Karpas-422 (cell line): ENCODE measurements around the gene SLC30A1. TPM values are rescaled to one million over a fixed set of nuclear protein-coding genes. Genes with fewer than 3 reads are reported as not detected.

Source experiments
- DNase-seq: peaks from one replicate; pipeline ENCODE4 v3.0.0-alpha.2; 2015
- H2AFZ ChIP-seq: fragments of 200-600 bp; sonication (generic); 2 replicates; pipeline ENCODE4 v1.6.1; 2014; ENCODE audit warnings: antibody characterized with exemption, low read length, mixed read lengths
- H3K27ac ChIP-seq: fragments of 200-600 bp; sonication (generic); 2 replicates; pipeline ENCODE4 v1.5.1; 2014; ENCODE audit warnings: mild to moderate bottlenecking, low read length, moderate library complexity
- H3K27me3 ChIP-seq: fragments of 200-600 bp; sonication (generic); 2 replicates; pipeline ENCODE4 v1.6.1; 2014; ENCODE audit warnings: low read length, mixed read lengths
- H3K36me3 ChIP-seq: fragments of 200-600 bp; sonication (generic); 2 replicates; pipeline ENCODE4 v1.6.1; 2014; ENCODE audit warnings: low read length, mixed read lengths; ENCODE audit not compliant: insufficient read depth
- H3K4me1 ChIP-seq: fragments of 200-600 bp; sonication (generic); 2 replicates; pipeline ENCODE4 v1.6.1; 2014; ENCODE audit warnings: mild to moderate bottlenecking, low read length, mixed read lengths
- H3K4me2 ChIP-seq: fragments of 200-600 bp; sonication (generic); 2 replicates; pipeline ENCODE4 v1.6.1; 2014; ENCODE audit warnings: low read length, low read depth, mild to moderate bottlenecking; ENCODE audit not compliant: poor library complexity, severe bottlenecking
- H3K4me3 ChIP-seq: fragments of 200-600 bp; sonication (generic); 2 replicates; pipeline ENCODE4 v1.5.1; 2014; ENCODE audit warnings: mild to moderate bottlenecking, antibody characterized with exemption, low read length, mixed read lengths
- H3K79me2 ChIP-seq: fragments of 200-600 bp; sonication (generic); 2 replicates; pipeline ENCODE4 v1.6.1; 2014; ENCODE audit warnings: mild to moderate bottlenecking, low read length, mixed read lengths
- H3K9ac ChIP-seq: fragments of 200-600 bp; sonication (generic); 2 replicates; pipeline ENCODE4 v1.6.0; 2014; ENCODE audit warnings: low read length
- H3K9me2 ChIP-seq: fragments of 200-600 bp; sonication (generic), shearing (Covaris generic); replicated peaks from 2 replicates; pipeline ENCODE4 v1.6.0; 2014; ENCODE audit warnings: mild to moderate bottlenecking, low read length, moderate library complexity; ENCODE audit not compliant: insufficient read depth
- H3K9me3 ChIP-seq: fragments of 300-700, 200-600 bp; sonication (generic); 2 replicates; pipeline ENCODE4 v1.6.1; 2014; ENCODE audit warnings: low read length, mixed read lengths
- H4K20me1 ChIP-seq: fragments of 200-600 bp; sonication (generic); 2 replicates; pipeline ENCODE4 v1.6.1; 2014; ENCODE audit warnings: mild to moderate bottlenecking, antibody characterized with exemption, low read length, low read depth; ENCODE audit not compliant: insufficient read depth
- total RNA-seq: library from RNA; depleted of rRNA; stranded (reverse); fragments of >200 nt; shearing (Covaris generic); gene quantifications from 2 replicates; pipeline ENCODE4 v1.2.3, GENCODE V29; 2014; ENCODE audit warnings: low replicate concordance

The SLC30A1 gene
- total RNA-seq, 1 experiment from 2014 or later, result 16.7 TPM

DNA sequence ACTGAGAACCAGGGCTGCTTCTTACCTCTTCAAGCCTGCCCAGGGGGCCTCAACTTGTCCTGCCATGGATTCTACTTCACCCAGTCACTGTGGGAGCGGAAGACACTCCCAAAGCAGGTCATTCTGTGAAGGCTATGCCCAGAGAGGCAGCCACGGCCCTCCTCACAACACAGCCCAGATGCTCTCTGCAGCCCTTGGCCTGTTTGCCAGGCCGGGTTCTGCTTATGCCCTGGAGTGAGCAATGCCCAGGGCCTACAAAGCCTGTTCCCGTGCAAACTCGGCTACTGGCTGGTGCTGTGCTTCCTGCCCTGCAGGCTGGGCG lies 33.8 kb upstream of the SLC30A1 start:
- no peak for DNase-seq
- H3K79me2 ChIP-seq, result no peaks in the 10 kb centered on the region
- no peaks in the 10 kb centered on the region for H3K4me1 ChIP-seq
- H4K20me1 ChIP-seq, result no peaks in the 10 kb centered on the region
- no peaks in the 10 kb centered on the region for H3K27me3 ChIP-seq
- H3K4me3 ChIP-seq, result no peak overlapping the region
- no peak overlapping the region for H3K27ac ChIP-seq
- H3K4me2 ChIP-seq, result no peak overlapping the region
- H3K9me3 ChIP-seq, result no peaks in the 10 kb centered on the region
- H3K9me2 ChIP-seq, result no peaks in the 10 kb centered on the region
- H3K9ac ChIP-seq, result no peak overlapping the region
- H2AFZ ChIP-seq, result no peak overlapping the region; the same call in 1 of the 2 replicates
- no peaks in the 10 kb centered on the region for H3K36me3 ChIP-seq

DNA sequence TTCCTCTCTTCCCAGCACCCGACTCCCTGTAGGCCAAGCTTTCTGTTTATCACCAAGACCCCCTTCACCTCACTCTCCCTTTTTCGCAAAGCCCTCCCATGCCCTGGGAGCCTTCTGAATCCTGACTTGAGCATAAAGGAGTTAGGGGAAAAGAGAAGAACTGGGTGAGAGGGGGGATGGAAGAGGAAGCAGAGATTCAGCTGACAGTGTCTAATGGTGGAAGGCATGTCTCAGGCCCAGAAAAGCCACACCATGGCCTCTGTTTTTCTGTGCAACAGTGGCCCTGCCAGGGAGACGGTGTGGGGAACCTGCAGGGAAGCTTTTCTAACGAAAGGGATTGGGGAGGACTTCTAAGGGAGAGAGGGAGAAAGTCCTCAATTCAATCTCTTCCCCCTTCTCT lies 32.9 kb upstream of the SLC30A1 start:
- H3K27me3 ChIP-seq, result no peaks in the 10 kb centered on the region
- H3K4me2 ChIP-seq, result no peak overlapping the region
- no peaks in the 10 kb centered on the region for H4K20me1 ChIP-seq
- H3K9ac ChIP-seq, result no peak overlapping the region
- H3K9me2 ChIP-seq, result no peaks in the 10 kb centered on the region
- H3K27ac ChIP-seq, result no peak overlapping the region
- peaks cover 7% of the 10 kb centered on the region for H3K4me1 ChIP-seq
- H3K36me3 ChIP-seq, result no peaks in the 10 kb centered on the region
- no peaks in the 10 kb centered on the region for H3K9me3 ChIP-seq
- DNase-seq, result no peak
- H3K4me3 ChIP-seq, result no peak overlapping the region
- H2AFZ ChIP-seq, result 0 out of 2 replicates have a peak overlapping the region, but pooled peaks have one; percentile 34
- H3K79me2 ChIP-seq, result no peaks in the 10 kb centered on the region

DNA sequence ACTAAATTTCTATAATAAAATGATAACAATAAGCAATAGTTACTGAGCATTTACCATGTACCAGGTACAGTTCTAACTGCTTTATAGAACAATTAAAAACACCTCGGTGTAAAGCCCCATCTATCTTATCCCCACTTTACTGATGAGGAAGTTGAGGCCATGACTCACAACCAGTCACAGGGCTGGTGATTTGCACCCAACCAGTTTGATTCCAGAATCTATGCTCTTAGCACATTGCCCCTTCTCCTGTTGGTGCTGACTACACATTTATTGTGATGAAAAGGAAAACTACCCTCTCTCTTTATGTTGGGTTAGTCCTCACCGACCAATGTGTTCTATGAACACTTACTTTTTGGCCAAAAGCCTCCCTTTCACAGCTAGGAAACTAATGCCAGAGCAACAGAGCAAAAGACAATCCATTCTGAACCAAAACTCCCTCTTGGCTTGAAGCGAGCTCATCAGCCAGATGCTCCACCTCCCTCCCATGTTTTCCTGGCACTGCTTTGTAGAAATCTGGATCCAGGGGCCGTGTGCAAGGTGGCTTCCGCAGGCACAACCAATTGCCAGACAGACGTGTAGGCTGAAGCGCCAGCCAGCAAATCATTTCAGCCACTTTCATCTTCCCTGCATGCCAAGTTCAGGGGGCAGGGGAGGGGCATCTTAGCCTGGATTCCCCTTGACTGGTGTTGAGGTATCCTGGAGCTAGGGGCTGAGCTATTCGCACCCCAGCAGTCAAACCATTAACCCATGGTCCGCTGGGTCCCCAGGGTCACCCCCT lies 32.0 kb upstream of the SLC30A1 start:
- Histone ChIP-seq H3K9me3 (no peaks in the 10 kb centered on the region), H3K27ac (no peak overlapping the region), H3K27me3 (no peaks in the 10 kb centered on the region), H3K36me3 (no peaks in the 10 kb centered on the region), H2AFZ (0 out of 2 replicates have a peak overlapping the region, but pooled peaks have one; percentile 34), H3K4me1 (peaks cover 15% of the 10 kb centered on the region), H3K4me2 (no peak overlapping the region), H3K4me3 (no peak overlapping the region), H3K9me2 (no peaks in the 10 kb centered on the region), H3K9ac (no peak overlapping the region), H4K20me1 (no peaks in the 10 kb centered on the region), H3K79me2 (no peaks in the 10 kb centered on the region)
- peak; percentile 29 for DNase-seq

DNA sequence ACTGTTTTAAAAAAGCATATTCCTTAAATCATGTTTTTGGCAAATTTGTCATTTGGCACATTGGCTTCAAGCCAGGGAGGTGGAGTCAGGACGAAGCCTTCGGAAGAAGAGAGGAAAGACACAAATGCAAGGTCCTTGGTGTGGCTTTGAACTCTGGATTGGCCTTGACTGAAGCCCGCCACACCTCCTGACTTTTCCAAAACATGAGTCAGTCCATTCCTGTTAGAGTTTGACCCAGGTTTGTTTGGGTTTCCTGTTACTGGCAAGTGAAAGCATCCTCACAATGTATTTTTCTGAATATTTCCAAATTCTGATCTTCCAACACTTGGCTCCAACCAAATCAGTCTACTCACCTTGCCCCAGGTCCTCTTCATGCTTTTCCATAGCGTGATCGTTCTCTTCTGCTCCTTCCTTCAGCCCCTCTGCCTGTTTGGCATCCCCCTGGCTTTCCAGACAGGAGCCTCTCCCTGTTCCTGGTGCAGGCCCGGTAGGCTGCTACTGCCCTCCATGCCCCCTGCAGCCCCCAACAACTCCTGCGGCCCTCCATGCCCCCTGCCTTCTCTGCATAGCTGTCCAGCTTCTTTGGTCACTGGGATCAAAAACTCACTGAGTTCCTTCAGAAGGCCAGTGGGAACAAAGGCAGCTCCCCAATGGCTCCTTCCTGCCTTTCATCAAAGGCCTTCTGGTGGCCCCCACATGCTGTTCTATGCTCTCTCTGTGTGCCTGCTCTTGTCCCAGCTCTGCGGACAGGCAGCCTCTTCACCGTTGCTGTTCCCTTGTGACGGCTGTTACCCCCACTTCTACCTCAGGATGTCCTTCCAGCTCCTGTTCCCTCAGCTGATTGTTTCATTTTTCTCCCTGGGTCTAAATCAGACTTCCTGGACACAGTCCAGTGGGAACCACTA lies 30.4 kb upstream of the SLC30A1 start:
- no peaks in the 10 kb centered on the region for H3K9me2 ChIP-seq
- no peaks in the 10 kb centered on the region for H3K79me2 ChIP-seq
- no peaks in the 10 kb centered on the region for H3K36me3 ChIP-seq
- no peaks in the 10 kb centered on the region for H4K20me1 ChIP-seq
- H3K27me3 ChIP-seq, result no peaks in the 10 kb centered on the region
- peaks cover 20% of the 10 kb centered on the region for H3K4me1 ChIP-seq
- H3K4me3 ChIP-seq, result no peak overlapping the region
- no peak overlapping the region for H3K27ac ChIP-seq
- peak; percentile 14 for DNase-seq
- no peak overlapping the region for H3K4me2 ChIP-seq
- H3K9me3 ChIP-seq, result no peaks in the 10 kb centered on the region
- no peak overlapping the region for H2AFZ ChIP-seq
- no peak overlapping the region for H3K9ac ChIP-seq

DNA sequence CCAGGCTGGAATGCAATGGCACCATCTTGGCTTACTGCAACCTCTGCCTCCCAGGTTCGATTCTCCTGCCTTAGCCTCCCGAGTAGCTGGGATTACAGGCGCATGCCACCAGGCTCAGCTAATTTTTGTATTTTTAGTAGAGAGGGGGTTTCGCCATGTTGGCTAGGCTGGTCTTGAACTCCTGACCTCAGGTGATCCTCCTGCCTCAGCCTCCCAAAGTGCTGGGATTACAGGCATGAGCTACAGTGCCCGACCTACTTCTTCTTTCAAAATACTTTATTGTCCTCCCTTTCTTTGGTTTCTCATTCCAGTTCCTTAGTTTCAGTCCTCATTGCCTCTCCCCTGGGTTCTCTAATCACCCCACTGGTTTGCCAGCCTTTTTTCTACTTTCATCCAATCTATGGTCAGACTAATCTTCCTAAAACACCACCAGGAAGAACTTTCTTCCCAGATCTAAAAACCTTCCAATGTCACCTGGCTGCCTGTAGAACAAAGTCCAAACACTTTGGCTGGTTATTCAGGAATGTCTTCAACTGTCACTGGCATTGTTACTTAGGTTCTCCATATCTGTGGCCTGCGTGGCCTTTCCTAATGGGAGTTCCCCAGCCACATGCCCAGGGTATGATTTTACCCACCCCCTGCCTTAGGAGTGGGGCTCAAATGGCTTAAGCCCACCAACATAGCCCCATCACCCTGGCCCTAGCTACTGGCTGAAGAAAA lies 29.0 kb upstream of the SLC30A1 start:
- H3K9ac ChIP-seq, result no peak overlapping the region
- peaks cover 20% of the 10 kb centered on the region for H3K4me1 ChIP-seq
- H3K36me3 ChIP-seq, result no peaks in the 10 kb centered on the region
- no peak overlapping the region; the same call in 1 of the 2 replicates for H2AFZ ChIP-seq
- peak overlapping the region; percentile 97 for H3K4me2 ChIP-seq
- H3K4me3 ChIP-seq, result peak overlapping the region; percentile 73; the same call in 1 of the 2 replicates
- no peaks in the 10 kb centered on the region for H3K9me2 ChIP-seq
- H3K27ac ChIP-seq, result no peak overlapping the region
- no peaks in the 10 kb centered on the region for H3K9me3 ChIP-seq
- no peaks in the 10 kb centered on the region for H4K20me1 ChIP-seq
- no peaks in the 10 kb centered on the region for H3K27me3 ChIP-seq
- H3K79me2 ChIP-seq, result no peaks in the 10 kb centered on the region
- no peak for DNase-seq

DNA sequence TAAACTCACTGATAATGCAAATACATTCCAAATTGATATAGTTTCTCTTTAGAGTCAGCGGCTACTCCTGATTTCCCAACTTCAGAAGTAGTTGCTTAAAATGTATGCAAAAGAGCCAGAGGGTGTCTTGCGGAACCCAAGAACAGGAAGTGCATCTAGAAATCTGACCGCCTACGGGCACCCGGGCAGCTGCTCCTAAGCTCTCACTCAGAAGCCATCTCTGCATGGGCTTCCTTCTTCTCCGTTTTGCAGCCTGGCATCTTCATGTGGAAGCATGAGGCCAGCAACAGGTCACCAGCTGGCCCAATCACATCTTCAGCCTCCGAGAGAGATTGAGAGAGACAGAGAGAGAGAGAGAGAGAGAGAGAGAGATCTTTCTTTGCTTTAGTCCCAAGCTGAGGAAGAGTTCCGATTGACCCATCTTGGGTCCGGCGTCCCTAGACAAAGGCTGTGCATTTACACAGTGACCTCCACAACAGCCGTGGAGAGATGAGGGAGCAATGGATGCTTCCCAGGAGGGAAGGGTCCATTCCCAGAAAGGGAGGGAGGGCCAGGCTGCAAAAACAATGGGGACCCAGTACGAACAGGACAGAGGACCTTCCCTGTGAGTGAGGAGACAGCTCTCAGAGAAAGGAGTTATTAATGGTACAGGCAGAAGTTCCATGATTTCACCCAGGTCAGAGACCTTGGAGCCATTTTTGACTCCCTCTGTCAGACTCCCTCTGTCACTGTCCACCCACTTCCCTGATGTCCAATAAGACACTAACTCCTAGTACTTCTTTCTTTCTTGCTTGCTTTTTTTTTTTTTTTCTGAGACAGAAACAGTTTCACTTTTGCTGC lies 28.2 kb upstream of the SLC30A1 start:
- Histone ChIP-seq H3K79me2 (no peaks in the 10 kb centered on the region), H3K4me3 (peak overlapping the region; percentile 73), H2AFZ (peak overlapping the region; percentile 97), H3K27ac (peak overlapping the region; percentile 43), H3K9me2 (no peaks in the 10 kb centered on the region), H3K4me1 (peaks cover 20% of the 10 kb centered on the region), H4K20me1 (no peaks in the 10 kb centered on the region), H3K4me2 (peak overlapping the region; percentile 97), H3K9ac (peak overlapping the region; percentile 73), H3K27me3 (no peaks in the 10 kb centered on the region), H3K36me3 (no peaks in the 10 kb centered on the region), H3K9me3 (no peaks in the 10 kb centered on the region)
- DNase-seq, result peak; percentile 93

DNA sequence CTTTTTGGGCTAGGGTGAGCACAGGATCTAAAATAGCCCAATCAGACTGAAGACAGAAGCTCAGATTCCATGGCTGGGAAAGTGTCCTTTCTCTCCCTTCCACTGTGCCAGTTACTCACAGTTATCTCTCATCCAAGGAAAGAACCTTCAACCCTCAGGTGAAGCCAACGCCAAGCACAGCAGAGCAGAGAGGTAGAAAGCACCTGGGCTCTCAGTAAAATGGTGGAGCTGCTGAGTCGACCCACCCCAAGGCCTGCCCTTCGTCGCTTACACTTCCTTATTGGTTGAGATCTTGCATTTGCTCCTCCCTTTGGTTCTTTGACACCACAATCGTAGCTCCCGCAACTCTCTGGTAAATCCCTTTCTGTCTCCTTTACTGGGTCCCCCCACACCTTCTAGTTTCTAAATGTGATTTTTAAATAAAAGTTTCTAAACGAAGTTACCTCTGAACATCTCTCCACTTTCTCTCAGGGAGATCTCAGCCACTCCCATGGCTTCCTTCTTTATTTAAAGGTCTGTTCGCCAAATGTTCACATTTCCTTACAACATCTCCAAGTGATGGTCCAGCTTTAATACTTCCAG lies 27.5 kb upstream of the SLC30A1 start:
- Histone ChIP-seq H3K27ac (peak overlapping the region; percentile 43), H3K9ac (peak overlapping the region; percentile 73)
- DNase-seq, result peak; percentile 86

More for the DNA sequence above, 27.5 kb upstream of the SLC30A1 start:
- no peaks in the 10 kb centered on the region for H4K20me1 ChIP-seq
- no peaks in the 10 kb centered on the region for H3K9me3 ChIP-seq
- H3K4me1 ChIP-seq, result peaks cover 20% of the 10 kb centered on the region
- H2AFZ ChIP-seq, result peak overlapping the region; percentile 97
- H3K27me3 ChIP-seq, result no peaks in the 10 kb centered on the region
- no peaks in the 10 kb centered on the region for H3K9me2 ChIP-seq
- H3K36me3 ChIP-seq, result no peaks in the 10 kb centered on the region
- H3K4me3 ChIP-seq, result peak overlapping the region; percentile 73
- H3K4me2 ChIP-seq, result peak overlapping the region; percentile 97
- no peaks in the 10 kb centered on the region for H3K79me2 ChIP-seq
